Measurements from ENCODE around the gene F10. TPM values are rescaled to one million over a fixed set of nuclear protein-coding genes. Genes with fewer than 3 reads are reported as not detected.

Gene F10
- total and polyA plus RNA-seq, 2 donors (not counting 1 experiment from before 2014, with no cell fraction given): not detected

DNA sequence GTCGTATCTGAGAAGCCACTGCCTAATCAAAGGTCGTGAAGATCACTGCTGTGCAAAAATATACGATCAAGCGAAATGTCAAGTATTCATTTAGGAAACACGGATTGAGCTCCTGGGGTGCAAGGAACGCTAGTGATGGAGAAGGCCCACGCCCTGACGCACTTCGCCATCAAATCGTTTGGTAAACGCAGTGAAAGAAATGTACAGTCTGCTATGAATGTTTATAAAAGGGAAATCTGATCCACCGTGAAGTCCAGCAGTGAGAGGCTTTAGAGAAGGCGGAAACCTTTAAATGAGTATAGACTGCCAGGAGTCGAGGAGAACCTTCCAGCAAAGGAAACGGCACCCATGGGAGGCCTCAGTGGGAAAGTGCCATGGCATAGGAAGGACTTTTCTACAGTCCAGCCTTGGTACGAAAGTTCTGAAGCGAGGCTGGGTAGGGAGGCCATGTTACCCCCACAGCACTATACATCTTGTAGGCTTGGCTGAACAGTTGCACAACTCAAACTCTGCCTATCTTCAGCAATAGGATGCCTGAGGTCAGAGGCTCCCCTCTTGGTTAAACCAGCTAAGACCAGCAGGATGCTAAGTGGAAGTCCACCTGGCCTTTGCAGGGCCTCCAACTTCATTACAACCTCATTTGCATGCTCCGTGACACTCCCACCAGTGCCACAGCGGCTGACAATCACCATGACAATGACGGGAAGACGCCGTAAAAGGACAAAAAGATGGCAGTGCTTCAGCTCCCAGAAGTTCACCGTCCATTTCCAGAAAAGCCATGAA, 65.5 kb downstream of the F10 start:
- ChIA-PET POLR2A (interaction anchor here (0.6 to 0.7 kb wide), 2 partner anchors 120 to 220 kb away, joined by 4 to 5 read pairs; no protein-coding TSS in a partner anchor), CTCF (interaction anchor here (0.6 kb wide), 1 partner anchor 9 kb away, joined by 4 read pairs; no protein-coding TSS in a partner anchor)
- 97% methylated on average over 22 of the region's 23 CpGs for WGBS (ENCODE audit: insufficient coverage)
- TF ChIP-seq, protein P1, sequence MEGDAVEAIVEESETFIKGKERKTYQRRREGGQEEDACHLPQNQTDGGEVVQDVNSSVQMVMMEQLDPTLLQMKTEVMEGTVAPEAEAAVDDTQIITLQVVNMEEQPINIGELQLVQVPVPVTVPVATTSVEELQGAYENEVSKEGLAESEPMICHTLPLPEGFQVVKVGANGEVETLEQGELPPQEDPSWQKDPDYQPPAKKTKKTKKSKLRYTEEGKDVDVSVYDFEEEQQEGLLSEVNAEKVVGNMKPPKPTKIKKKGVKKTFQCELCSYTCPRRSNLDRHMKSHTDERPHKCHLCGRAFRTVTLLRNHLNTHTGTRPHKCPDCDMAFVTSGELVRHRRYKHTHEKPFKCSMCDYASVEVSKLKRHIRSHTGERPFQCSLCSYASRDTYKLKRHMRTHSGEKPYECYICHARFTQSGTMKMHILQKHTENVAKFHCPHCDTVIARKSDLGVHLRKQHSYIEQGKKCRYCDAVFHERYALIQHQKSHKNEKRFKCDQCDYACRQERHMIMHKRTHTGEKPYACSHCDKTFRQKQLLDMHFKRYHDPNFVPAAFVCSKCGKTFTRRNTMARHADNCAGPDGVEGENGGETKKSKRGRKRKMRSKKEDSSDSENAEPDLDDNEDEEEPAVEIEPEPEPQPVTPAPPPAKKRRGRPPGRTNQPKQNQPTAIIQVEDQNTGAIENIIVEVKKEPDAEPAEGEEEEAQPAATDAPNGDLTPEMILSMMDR (IDR thresholded peaks at IDR 0.05): no peak
- no peak for TF ChIP-seq EZH2 (IDR thresholded peaks at IDR 0.05; ENCODE audit: borderline replicate concordance, insufficient read depth, low read depth, low read length, poor library complexity, severe bottlenecking)
- Histone ChIP-seq H3K4me2 (replicated peaks; ENCODE audit: low read depth, low read length, poor library complexity, severe bottlenecking) (no peak overlapping the region), H2AFZ (ENCODE audit: insufficient read depth, low read depth, low read length, poor library complexity, severe bottlenecking) (no peak overlapping the region), H4K20me1 (ENCODE audit: control insufficient read depth, insufficient read depth, low read length, poor library complexity, severe bottlenecking) (no peaks in the 10 kb centered on the region), H3K4me1 (ENCODE audit: control insufficient read depth in 2 of 2, insufficient read depth in 2 of 2, low read length in 2 of 2) (no peaks in the 10 kb centered on the region), H3K9me3 (ENCODE audit: control extremely low read depth in 1 of 3, control insufficient read depth in 2 of 3, insufficient read depth in 1 of 3, low read length in 2 of 3) (no peaks in the 10 kb centered on the region), H3K4me3 (ENCODE audit: control extremely low read depth in 1 of 5, extremely low read depth in 1 of 5, insufficient read depth in 1 of 5, low read depth in 2 of 5, low read length in 4 of 5) (no peak overlapping the region), H3K79me2 (ENCODE audit: control insufficient read depth, insufficient read depth, low read length) (no peaks in the 10 kb centered on the region), H3K27me3 (replicated peaks in 1 of 4; ENCODE audit: control extremely low read depth in 1 of 4, control insufficient read depth in 3 of 4, insufficient read depth in 4 of 4, low read length in 3 of 4) (no peaks in the 10 kb centered on the region), H3K27ac (ENCODE audit: low read length in 2 of 2) (no peak overlapping the region), H3K9ac (ENCODE audit: low read length) (no peak overlapping the region), H3K36me3 (replicated peaks in 1 of 2; ENCODE audit: control extremely low read depth in 1 of 2, control insufficient read depth in 1 of 2, extremely low read depth in 1 of 2, insufficient read depth in 2 of 2, low read length in 1 of 2) (peaks cover 12 to 57% of the 10 kb centered on the region in 2 experiments)
- Mint-ChIP-seq H3K27ac (no peak overlapping the region), H3K4me1 (peaks cover 3% of the 10 kb centered on the region), H3K27me3 (no peaks in the 10 kb centered on the region), H3K9me3 (ENCODE audit: insufficient read depth) (no peaks in the 10 kb centered on the region), H3K4me3 (no peak overlapping the region)
- intact Hi-C loops (cut with micrococcal nuclease): no loop called here
- DNase-seq: no peak
- ATAC-seq (ENCODE audit: low read depth): no peak

DNA sequence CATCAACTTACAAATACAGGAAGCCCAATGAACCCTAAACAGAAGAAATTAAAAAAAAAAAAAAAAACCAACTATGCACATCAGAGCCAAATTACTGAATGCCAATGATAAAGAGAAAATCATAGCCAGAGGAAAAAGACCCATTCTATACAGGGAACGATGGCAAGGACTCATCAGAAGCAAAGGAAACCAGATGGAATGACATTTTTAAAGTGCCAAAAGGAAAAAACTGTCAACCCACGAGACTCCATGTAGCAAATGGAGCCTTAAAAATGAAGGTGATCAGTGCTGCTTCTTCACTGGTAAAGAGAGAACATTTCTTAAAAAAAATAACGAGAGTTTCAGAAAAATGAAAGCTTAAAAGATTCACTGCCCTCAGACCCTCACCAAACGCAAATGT, 67.6 kb downstream of the F10 start:
- H3K36me3 ChIP-seq (replicated peaks in 1 of 2; ENCODE audit: control extremely low read depth in 1 of 2, control insufficient read depth in 1 of 2, extremely low read depth in 1 of 2, insufficient read depth in 2 of 2, low read length in 1 of 2): peaks cover 11 to 51% of the 10 kb centered on the region in 2 experiments
- no peak overlapping the region for H3K4me2 ChIP-seq (replicated peaks; ENCODE audit: low read depth, low read length, poor library complexity, severe bottlenecking)
- no peak overlapping the region for H3K4me3 Mint-ChIP-seq
- POLR2A ChIA-PET: no interaction called here
- CTCF ChIA-PET: no interaction called here
- no peaks in the 10 kb centered on the region for H3K4me1 ChIP-seq (ENCODE audit: control insufficient read depth in 2 of 2, insufficient read depth in 2 of 2, low read length in 2 of 2)
- H3K4me1 Mint-ChIP-seq: peaks cover under 1% of the 10 kb centered on the region
- no peak for DNase-seq
- no peaks in the 10 kb centered on the region for H4K20me1 ChIP-seq (ENCODE audit: control insufficient read depth, insufficient read depth, low read length, poor library complexity, severe bottlenecking)
- H3K79me2 ChIP-seq (ENCODE audit: control insufficient read depth, insufficient read depth, low read length): no peaks in the 10 kb centered on the region
- no peaks in the 10 kb centered on the region for H3K27me3 ChIP-seq (replicated peaks in 1 of 4; ENCODE audit: control extremely low read depth in 1 of 4, control insufficient read depth in 3 of 4, insufficient read depth in 4 of 4, low read length in 3 of 4)
- WGBS (ENCODE audit: insufficient coverage): 100% methylated on average over 2 of the region's 4 CpGs
- no peak overlapping the region for H3K27ac Mint-ChIP-seq
- intact Hi-C loops (cut with micrococcal nuclease): no loop called here
- no peaks in the 10 kb centered on the region for H3K27me3 Mint-ChIP-seq
- no peak overlapping the region for H3K27ac ChIP-seq (ENCODE audit: low read length in 2 of 2)
- no peaks in the 10 kb centered on the region for H3K9me3 ChIP-seq (ENCODE audit: control extremely low read depth in 1 of 3, control insufficient read depth in 2 of 3, insufficient read depth in 1 of 3, low read length in 2 of 3)
- no peak overlapping the region for H3K4me3 ChIP-seq (ENCODE audit: control extremely low read depth in 1 of 5, extremely low read depth in 1 of 5, insufficient read depth in 1 of 5, low read depth in 2 of 5, low read length in 4 of 5)
- ATAC-seq (ENCODE audit: low read depth): no peak
- TF ChIP-seq EZH2 (IDR thresholded peaks at IDR 0.05; ENCODE audit: borderline replicate concordance, insufficient read depth, low read depth, low read length, poor library complexity, severe bottlenecking): no peak
- TF ChIP-seq, protein P1 (IDR thresholded peaks at IDR 0.05): no peak
- no peak overlapping the region for H3K9ac ChIP-seq (ENCODE audit: low read length)
- H2AFZ ChIP-seq (ENCODE audit: insufficient read depth, low read depth, low read length, poor library complexity, severe bottlenecking): no peak overlapping the region
- H3K9me3 Mint-ChIP-seq (ENCODE audit: insufficient read depth): no peaks in the 10 kb centered on the region
